T-helper 2 cell (primary cell): ENCODE results near the gene ARHGEF28.

Experiments
- DNase-seq, 5 experiments: peaks; one replicate each; pipeline versions ENCODE4 v3.0.0 to v3.0.0-alpha.2; 2012 to 2022

Gene ARHGEF28

GRCh38 chr5:73663161-73663859 is 37.3 kb downstream of the ARHGEF28 start:
- DNase-seq = no peak

GRCh38 chr5:73663860-73664240 is 37.9 kb downstream of the ARHGEF28 start:
- DNase-seq = no peak

- DNase-seq = no peak
Observed at GRCh38 chr5:73664796-73665195, 38.8 kb downstream of the ARHGEF28 start.

GRCh38 chr5:73666891-73667290 is 40.9 kb downstream of the ARHGEF28 start:
- no peak for DNase-seq

GRCh38 chr5:73668017-73668416 is 42.0 kb downstream of the ARHGEF28 start:
- no peak for DNase-seq

- DNase-seq = no peak
Observed at GRCh38 chr5:73668486-73669111, 42.6 kb downstream of the ARHGEF28 start.

- DNase-seq = no peak
Observed at GRCh38 chr5:73670731-73671130, 44.7 kb downstream of the ARHGEF28 start.

- no peak for DNase-seq
Observed at GRCh38 chr5:73672132-73672531, 46.1 kb downstream of the ARHGEF28 start.

- no peak for DNase-seq
Observed at GRCh38 chr5:73673161-73673591, 47.2 kb downstream of the ARHGEF28 start.

- DNase-seq = no peak
Observed at GRCh38 chr5:73674669-73675004, 48.6 kb downstream of the ARHGEF28 start.

GRCh38 chr5:73678322-73678740 is 52.3 kb downstream of the ARHGEF28 start:
- DNase-seq = no peak

- DNase-seq = no peak
Observed at GRCh38 chr5:73678807-73679206, 52.8 kb downstream of the ARHGEF28 start.

- DNase-seq = no peak
Observed at GRCh38 chr5:73682176-73682575, 56.2 kb downstream of the ARHGEF28 start.

GRCh38 chr5:73684691-73685090 is 58.7 kb downstream of the ARHGEF28 start:
- DNase-seq = no peak

GRCh38 chr5:73686912-73687311 is 60.9 kb downstream of the ARHGEF28 start:
- no peak for DNase-seq

- no peak for DNase-seq
Observed at GRCh38 chr5:73687357-73687756, 61.4 kb downstream of the ARHGEF28 start.

GRCh38 chr5:73690015-73690414 is 64.0 kb downstream of the ARHGEF28 start:
- DNase-seq = no peak

GRCh38 chr5:73691302-73692080 is 65.5 kb downstream of the ARHGEF28 start:
- no peak for DNase-seq

GRCh38 chr5:73692166-73692640 is 66.2 kb downstream of the ARHGEF28 start:
- DNase-seq = peak in 1 of 5 experiments; percentile 15

GRCh38 chr5:73692981-73693380 is 67.0 kb downstream of the ARHGEF28 start:
- DNase-seq = no peak

GRCh38 chr5:73693573-73694061 is 67.6 kb downstream of the ARHGEF28 start:
- DNase-seq = peak in 1 of 5 experiments; percentile 63

GRCh38 chr5:73694089-73694488 is 68.1 kb downstream of the ARHGEF28 start:
- DNase-seq = peak in 1 of 5 experiments; percentile 82

GRCh38 chr5:73698011-73698410 is 72.0 kb downstream of the ARHGEF28 start:
- DNase-seq = no peak
